ENCODE data around the gene NDUFS4.

- TF ChIP-seq, protein P1, sequence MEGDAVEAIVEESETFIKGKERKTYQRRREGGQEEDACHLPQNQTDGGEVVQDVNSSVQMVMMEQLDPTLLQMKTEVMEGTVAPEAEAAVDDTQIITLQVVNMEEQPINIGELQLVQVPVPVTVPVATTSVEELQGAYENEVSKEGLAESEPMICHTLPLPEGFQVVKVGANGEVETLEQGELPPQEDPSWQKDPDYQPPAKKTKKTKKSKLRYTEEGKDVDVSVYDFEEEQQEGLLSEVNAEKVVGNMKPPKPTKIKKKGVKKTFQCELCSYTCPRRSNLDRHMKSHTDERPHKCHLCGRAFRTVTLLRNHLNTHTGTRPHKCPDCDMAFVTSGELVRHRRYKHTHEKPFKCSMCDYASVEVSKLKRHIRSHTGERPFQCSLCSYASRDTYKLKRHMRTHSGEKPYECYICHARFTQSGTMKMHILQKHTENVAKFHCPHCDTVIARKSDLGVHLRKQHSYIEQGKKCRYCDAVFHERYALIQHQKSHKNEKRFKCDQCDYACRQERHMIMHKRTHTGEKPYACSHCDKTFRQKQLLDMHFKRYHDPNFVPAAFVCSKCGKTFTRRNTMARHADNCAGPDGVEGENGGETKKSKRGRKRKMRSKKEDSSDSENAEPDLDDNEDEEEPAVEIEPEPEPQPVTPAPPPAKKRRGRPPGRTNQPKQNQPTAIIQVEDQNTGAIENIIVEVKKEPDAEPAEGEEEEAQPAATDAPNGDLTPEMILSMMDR (IDR thresholded peaks at IDR 0.05; ENCODE audit: poor library complexity, severe bottlenecking) = no peak
- TF ChIP-seq EZH2 (IDR thresholded peaks at IDR 0.05; ENCODE audit: borderline replicate concordance, insufficient read depth, low read length, poor library complexity, severe bottlenecking) (no peak), REST (IDR thresholded peaks at IDR 0.05; ENCODE audit: borderline replicate concordance) (no peak), POLR2AphosphoS5 (IDR thresholded peaks at IDR 0.05) (no peak), EP300 (conservative IDR thresholded peaks at IDR 0.05; ENCODE audit: poor library complexity, severe bottlenecking) (no peak)
These were observed 1.5 kb upstream of the NDUFS4 start for GRCh38 chr5:53558966-53559365.

All from neural cell (in vitro differentiated cells).